IPS DF 4.7 (cell line): ENCODE measurements around the gene MPP7.
"Not testable (repeated sequence)": the region's sequence is repeated elsewhere in the genome, so short reads cannot be mapped to it uniquely, and the experiment has no call there.

Source experiments
- DNase-seq: peaks from one replicate; pipeline ENCODE4 v3.0.0-alpha.2; 2013; ENCODE audit warnings: low spot score; ENCODE audit errors: extremely low read depth

The MPP7 gene

DNA sequence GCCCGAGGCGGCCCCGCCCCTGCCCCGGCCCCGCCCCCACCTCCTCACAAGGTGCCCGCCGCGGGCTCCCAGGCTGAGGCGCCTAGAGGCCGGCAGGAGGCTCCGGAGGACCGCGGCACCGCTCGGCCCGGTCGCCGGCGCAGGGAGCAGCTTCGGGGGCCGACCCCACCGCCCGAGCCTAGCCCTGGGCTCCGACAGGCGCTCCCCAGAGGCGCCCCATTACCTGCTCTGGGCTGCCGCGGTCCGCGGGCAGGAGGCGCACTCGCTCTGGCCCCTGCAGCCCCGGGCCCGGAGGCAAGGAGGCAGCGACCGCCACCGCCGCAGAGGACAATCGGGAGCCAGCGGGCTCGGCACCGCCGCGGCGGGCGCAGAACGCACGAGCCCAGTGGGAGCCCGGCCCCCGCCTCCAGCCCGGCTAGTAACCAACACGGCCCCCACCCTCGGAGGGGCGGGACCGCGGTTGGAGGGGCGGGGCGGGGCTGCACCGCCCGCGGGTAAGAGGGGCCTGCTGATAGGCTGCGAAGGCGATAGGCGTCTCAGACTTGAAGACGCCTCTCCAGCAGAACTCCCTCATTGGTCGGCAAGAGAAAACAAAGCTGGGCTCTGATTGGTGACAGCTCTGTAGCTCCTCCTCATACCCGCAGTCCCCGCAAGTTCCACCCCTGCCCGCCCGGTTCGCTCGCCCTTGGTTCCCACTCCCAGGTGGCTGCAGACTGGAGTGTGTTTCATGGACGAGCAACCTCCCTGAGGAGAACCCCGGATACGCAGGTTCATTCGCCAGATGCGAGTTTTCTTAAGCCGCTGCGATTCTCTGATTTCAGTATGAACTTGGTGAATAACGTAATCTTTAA, at the start of gene MPP7:
MPP7 (minus strand) TSS at position 427 of the 851 bp plus-strand sequence. CDS start 64,460 bp downstream, outside the sequence.
- peak; percentile 96 for DNase-seq

DNA sequence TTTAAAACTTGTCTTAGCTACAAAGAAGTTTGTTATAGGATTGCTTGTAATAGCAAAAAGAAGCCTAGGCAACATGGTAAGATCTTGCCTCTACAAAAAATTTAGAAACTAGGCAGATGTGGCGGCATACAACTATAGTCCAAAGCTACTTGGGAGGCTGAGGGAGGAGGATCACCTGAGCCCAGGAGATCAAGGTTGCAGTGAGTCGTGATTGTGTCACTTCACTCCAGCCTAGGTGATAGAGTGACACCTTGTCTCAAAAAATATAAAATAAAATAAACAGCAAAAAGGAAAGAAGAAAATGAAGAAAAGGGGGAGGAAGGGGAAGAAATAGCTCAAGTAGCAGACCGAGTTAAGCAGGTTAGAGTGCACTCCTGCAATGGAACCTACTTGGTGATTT, 47.0 kb upstream of the MPP7 start:
- no peak for DNase-seq

DNA sequence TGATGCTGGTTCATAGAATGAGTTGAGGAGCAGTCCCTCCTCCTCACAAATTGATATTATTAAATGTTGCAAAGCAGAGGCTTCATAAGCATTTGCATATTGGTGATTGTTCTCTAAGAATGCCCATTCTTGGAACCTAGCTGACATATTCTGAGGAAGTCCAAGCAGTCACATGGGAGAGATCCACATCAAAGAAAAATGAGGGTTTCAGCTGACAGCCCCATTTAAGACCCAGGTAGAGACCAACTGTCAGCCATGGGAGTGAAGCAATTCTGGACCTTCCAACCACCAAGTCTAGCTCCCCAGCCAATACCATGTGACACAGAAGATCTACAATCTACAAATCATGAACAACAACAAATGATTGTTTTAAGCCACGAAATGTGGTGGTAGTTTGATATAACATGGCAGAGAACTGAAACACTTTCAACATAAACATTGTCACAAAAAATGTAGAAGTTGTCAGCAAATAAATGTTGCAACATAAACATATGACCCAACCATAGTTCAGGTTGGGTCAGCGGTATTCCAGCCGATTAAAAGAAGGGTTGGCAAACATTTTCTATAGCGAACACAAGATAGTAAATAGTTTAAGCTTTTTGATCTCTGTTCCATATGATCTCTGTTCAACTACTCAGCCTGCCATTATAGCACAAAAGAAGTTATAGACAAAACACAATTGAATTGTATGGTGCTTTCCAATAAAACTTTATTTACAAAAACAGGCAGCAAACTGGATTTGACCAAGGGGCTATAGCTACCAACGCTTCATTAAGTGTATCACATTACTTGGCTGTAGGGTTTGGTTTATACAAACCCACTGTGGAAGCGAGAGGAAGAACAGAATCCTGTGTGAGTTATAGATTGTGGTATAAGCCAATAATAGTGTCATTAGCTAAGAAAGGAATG, 41.4 kb upstream of the MPP7 start:
- DNase-seq: no peak

DNA sequence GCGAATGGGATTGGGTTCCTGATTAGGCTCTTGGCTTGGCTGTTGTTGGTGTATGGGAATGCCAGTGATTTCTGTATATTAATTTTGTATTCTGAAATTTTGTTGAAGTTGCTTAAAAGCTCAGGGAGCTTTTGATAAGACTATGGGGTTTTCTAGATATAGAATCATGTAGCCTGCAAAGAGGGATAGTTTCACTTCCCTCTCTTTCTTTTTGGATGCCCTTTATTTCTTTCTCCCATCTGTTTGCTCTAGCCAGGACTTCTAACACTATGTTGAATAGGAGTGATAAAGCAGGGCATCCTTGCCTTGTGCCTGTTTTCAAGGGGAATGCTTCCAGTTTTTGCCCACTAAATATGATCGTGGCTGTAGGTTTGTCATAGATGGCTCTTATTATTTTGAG, 40.4 kb upstream of the MPP7 start:
- no peak for DNase-seq

DNA sequence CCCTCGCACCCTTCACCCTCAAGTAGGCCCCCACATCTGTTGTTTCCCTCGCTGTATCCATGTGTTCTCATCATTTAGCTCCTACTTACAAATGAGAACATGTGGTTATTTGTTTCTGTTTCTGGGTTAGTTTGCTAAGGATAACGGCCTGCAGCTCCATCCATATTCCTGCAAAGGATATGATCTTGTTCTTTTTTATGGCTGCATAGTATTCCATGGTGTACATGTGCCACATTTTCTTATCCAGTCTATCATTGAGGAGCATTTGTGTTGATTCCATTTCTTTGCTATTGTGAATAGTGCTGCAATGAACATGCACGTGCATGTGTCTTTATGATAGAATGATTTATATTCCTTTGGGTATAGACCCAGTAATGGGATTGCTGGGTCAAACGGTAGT, 38.8 kb upstream of the MPP7 start:
- not testable (repeated sequence) for DNase-seq

DNA sequence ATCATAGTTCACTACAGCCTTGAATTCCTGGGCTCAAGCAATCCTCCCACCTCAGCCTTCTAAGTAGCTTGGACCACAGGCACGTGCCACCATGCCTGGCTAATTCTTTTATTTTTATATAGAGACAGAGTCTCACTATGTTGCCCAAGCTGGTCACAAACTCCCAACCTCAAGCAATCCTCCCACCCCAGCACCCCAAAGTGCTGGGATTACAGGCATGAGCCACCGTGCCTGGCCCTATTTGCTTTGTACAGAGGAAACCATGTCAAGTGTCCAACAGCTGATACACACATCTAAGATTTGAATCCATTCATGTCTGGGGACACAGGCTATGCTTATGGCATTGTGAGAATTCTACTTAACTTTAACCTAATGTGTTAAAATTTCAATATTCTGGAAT, 29.9 kb upstream of the MPP7 start:
- no peak for DNase-seq

DNA sequence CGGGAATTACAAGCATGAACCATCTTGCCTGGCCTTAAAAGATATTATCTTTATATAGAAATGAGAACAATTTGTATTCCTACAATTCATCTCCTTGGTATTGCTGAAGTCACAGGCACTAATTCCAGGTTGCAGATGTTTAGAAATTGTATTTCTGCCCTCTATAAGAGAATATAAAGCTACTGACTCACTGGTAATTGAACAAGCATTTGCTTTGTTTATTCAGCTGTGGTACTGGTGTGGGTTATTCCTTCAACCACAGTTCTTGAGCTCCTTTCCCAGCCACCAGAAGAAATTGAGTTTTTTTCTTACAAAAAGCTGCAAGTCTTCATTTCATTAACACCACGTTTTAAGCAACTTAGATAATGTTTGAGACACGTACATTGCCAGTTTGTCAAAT, 29.0 kb upstream of the MPP7 start:
- no peak for DNase-seq

DNA sequence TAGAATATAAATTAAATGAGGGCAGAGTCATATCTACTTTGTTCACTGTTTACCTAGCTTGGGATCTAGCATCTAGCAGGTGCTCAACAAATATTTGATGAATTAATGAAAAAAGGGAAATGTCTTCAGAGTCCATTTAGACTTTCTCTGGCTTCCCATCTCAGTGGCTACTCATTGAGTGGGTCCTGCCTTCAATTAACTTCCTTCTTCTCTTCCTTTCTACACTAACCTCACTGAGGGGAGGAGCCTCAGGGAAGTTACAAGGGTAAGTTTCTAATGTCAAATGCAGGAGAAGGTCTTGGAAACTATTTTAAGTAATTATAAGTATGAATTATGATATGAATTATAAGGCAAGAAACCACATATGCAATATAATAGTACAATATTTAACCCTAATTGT, 28.2 kb upstream of the MPP7 start:
- DNase-seq: no peak

DNA sequence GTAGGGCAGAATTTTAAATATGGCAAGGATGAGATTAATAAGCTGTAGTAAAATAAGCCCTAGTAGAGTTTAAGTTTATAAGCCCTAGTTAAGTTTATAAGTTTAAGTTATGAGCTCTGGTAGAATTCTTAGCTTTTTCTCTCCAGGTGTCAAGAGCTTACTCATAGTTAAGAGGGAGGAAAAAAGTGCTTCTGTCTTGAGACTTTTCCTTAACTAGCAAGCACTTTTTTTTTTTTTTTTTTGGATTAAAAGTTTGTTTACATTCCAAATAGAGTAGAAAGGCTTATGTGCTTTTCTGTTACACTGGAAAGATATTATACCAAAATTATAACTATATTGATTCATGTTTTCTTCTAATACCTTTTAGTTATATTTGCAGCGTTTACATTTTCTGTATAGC, 25.5 kb upstream of the MPP7 start:
- DNase-seq: no peak

DNA sequence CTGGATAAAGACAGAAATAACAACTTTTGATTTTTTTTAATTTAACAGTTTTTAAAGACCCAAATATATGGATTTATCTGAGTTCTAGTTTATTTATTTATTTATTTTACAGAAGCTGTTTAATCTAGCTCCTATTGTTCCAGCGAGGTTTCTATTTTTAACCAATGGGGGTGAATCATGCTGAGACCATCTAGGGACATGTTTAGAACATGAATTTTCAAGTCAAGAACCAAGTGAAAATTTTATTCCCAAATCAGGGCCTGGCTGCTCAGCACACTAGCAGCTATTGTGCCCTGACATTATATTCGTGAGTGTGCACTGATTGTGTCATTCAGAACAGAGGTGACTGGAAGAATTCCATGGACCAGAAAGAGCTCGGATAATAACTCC, 24.6 kb upstream of the MPP7 start:
- DNase-seq: no peak

DNA sequence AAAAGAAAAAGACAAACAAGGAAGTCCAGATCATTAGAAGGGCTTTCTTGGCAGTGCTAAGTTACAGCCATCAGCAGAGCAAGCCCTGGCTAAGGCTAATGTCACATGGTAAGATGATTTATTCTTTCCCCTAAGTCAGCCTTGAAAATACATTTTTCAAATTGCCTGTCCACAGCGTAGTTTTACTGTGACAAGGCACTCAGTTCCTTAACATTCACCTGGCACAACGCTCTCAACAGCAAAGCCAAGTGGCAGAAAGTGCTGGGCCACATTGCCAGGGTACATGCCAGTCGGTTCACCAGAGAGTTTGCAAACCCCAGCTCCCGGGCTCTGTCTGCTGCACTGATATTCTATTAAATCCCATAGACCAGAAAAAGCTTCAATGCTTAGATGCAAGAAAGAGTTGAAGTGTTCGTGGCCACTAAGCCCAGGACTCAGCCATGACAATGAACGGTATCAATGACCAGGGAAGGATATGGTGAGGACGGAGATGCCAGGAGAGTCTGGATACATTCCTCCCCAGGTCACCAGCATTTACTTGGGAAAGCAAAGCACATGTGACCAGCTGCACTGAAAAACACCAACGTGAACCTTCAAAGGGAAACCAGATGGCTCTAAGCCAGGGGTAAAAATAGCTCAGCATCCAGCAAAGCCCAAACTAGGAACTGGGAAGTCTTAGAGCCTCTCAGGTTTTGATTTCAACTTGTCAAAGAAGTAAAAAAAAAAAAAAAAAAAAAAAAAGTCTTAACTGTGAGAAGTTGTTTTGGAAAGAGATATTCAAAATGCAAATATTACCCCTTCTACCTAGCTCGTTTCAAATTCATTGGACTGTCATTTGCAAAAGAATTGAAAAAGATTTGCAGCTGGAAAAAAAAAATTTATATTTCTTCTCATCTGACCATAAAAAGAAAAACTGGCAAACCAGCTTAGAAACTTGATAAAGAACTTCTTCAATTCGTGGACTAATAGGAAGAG, 23.9 kb upstream of the MPP7 start:
- DNase-seq: no peak

DNA sequence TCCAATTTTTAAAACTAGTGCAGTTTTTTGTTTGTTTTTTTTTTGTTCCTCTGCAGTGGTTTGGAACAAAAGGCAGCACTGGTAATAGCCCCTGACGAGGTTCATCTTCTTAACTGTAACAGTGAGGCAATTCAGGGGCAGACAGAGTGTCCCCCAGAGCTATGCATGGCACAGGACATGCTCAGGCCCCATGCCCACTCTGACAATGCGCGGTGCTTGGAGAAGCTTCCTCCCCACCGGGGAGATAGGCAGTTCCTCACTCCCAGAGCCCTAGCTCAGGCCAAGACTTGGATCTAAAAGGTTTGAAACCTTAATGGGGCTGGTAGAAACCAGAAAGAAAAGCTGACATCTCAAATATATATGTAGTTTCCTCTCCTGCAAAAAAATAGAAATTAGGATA, 17.9 kb upstream of the MPP7 start:
- no peak for DNase-seq

DNA sequence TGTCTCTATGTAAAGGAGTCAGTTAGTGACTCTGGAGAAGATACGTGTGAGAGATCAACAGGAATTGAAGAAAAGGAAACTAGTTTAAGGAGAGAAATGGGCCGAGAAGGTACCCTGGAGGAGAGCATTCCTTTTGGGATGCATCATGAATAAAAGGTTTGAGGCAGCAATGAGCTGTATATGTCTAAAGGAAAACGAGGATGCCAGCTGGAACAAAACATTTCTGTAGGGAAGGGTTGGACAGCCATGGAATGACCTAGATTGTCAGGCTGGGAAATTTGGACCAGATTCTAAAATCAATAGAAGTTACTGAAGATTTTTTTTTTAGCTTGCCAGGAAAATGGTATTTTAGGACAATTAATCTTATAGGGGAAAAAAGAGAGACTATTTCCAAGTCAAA, 17.2 kb upstream of the MPP7 start:
- no peak for DNase-seq

DNA sequence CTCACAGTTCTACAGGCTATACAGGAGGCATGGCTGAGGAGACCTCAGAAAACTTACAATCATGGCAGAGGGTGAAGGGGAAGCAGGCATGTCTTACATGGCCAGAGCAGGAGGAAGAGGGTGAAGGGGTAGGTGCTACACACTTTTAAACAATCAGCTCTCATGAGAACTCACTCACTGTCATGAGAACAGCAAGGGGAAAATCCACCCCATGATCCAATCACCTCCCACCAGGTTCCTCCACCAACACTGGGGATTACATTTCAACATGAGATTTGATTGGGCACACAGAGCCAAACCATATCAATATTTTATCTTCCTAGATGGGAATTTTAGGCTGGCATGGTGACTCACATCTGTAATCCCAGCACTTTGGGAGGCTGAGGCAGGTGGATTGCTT, 16.2 kb upstream of the MPP7 start:
- DNase-seq: not testable (repeated sequence)

DNA sequence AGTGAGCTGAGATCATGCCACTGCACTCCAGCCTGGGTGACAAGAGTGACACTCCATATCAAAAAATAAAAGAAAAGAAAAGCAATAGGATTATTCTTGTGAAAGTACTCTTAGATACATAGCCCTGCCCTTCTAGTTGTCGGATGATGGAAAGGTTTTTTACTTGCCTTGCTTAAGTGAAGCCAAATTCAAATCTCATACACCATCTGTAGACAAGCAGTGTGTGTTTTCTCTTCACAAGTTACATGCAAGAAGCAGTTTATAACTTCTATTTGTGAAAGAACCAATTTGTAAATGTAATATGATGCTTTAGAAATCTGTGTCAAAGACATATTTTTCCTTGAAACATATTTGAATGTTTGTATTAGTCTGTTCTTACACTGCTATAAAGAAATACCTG, 15.8 kb upstream of the MPP7 start:
- no peak for DNase-seq

DNA sequence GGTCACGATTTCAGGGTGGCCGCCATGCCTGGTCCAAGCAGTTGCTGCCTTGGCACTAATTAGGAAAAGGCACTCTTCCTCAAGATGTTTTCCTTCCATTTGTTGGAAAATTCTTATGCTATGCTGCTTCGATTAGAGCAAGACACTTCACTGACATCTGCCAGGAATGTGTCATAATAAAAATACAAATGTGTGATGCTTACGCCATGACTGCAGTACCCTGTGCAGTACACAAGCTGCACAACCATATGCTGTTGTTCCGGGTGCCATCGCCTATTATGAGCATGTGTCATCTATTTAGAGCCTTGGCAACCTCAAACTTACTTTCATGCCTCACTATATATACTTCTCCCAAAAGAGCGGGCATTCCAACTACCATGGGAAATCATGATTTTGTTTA, 14.9 kb upstream of the MPP7 start:
- no peak for DNase-seq

DNA sequence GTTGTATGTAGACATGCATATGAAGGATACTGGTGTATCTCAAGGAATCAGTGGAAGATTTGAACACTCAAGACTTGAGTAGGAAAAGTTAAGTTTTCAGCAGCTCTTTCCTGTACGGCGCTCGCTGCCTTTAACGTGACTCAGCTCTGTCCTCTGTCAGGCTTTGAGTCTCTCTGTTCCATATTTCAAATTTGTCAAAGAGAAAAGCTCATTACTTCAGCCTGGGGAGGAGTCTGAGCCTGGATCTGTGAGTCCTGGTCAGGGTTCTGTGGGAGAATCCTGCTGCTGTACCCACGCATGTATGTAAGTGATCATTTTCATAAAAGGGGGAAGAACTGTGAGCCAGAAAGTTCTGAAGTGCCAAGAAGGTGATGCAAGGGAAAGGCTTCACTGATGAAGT, 13.8 kb upstream of the MPP7 start:
- DNase-seq: no peak

DNA sequence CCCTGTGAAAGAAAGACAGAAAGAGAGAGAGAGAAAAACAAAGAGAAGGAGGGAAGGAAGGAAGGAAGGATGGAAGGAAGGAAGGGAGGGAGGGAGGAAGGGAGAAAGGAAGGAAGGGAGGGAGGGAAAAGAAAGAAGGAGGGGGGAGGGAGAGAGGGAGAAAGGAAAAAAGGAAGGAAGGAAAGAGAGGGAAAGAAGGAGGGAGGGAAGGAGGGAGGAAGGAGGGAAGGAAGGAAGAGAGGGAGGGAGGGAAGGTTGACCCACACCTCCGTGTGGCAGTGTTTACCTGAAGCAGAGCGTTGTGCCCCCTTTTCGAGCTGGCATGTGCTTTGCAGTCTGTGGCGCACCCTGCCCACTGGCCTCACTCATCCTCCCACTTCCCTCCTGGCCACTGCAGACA, 12.3 kb upstream of the MPP7 start:
- DNase-seq: no peak

DNA sequence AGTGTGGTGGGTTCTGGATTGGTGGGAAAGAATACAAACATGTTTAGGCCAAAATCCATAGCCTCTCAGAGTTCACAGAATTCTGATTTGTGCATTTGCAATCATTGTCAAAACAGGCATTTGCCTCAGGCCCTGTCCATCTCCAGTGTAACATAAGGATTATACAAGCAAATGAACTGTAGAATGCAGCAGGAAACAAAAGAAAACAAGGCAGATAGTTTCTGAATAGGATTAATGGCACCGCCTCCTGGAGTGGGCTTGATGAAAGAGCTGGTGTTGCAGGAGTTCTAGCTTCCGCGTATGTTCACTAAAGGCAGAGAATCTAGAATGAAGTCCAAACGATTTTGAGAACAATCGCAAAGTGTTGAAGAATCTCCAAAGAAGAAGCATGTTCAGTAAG, 11.3 kb upstream of the MPP7 start:
- DNase-seq: no peak

DNA sequence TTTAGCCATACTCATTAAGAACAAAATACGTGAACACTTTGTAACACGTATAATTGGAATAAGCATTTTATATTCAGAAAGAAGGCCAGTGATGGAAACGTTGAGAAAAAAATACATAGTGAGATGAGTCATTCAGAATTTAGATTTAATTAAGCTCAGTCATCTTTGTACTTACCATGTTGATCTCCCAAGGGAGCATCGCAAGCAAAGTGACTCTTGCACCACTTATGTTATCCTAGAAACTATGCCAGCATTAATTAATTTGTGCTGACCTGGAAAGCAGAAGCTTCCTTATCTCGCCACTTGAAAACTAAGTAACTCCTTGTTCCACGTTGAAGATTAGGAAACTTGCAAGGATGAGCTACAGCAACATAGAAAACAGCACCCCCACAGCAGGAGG, 9.7 kb upstream of the MPP7 start:
- no peak for DNase-seq

DNA sequence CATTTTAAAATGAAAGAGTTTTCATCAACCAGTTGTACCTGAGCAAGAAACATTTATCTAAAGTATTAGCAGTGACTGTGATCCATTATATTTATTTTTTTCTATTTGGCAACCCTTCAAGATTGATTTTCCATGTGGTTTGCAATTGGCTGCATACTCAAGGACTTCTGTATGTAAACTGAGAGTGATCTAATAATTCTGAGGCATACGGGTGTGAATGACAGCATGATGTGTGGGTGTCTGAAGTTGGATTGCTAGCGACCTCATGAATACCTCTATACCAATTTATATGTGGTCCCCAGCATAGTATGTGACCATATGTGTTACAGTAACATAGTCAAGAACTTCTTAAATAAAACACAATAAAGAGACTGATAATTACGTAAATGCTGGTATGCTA, 8.2 kb upstream of the MPP7 start:
- no peak for DNase-seq
